ENCODE measurements around the gene PGM1.
A peak's percentile ranks its signal among the peaks of the same experiment; 100 is the strongest.
"Not testable (repeated sequence)": the region's sequence is repeated elsewhere in the genome, so short reads cannot be mapped to it uniquely, and the experiment has no call there.

Gene PGM1

GRCh38 chr1:63593303-63593885 is at the start of gene PGM1:
TSS of gene PGM1 (plus strand) at chr1:63593411. CDS start at chr1:63593489, 78 bp downstream.
- DNase-seq, result peak; percentile 87

- DNase-seq, result no peak
These were observed 47.4 kb upstream of the PGM1 start for GRCh38 chr1:63545780-63546179.

DNA sequence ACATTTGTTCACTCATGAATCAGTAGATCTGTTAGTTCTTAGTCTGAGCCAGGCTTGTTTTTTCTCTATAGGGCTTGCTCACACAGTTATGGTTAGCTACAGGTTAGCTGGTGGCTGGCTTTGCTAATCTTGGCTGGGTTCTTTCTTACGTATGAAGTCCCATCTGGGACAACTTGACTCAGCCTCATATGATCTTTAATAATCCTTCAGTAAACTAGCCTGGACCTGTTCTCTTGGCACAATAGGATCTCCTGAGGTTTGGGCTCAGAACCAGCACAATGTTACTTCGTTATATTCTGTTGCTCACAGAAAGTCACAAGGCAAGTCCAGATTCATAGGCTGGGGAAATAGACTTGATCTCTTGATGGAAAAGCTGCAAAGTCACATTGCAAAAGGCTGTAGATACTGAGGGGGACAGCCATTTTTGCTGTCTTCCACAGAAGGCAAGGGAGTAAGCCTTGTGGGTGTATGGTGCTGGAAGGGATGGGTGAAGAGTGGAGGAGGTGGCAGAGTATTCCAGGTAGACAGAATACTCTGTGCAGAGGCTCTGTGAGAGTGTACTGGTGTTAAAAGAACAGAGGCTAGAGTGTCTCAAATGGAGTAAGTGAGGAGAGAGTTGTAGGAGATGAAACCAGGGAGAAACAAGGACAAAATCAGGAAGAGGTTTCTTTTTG is 45.5 kb upstream of the PGM1 start:
- no peak for DNase-seq

GRCh38 chr1:63548303-63548702 is 44.9 kb upstream of the PGM1 start:
- no peak for DNase-seq

DNA sequence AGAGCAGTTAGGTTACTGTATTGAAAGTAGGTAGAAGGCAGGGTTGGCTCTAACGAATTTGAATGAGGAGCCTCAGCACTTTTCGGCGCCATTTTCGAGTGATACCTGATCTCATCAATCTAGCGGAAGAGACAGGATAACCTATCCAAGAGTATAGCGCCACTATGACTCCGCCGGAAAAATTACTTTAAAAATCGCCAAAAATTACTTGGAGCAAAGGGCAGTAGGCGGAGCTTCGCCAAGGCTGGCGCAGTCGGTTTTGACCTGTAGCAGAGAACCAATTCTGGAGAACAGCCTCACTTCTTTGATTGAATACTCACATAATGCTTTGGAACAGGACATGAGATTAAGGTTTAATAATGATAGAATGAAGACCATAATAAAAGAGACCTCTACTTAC is 44.3 kb upstream of the PGM1 start:
- DNase-seq, result no peak

GRCh38 chr1:63555480-63555879 is 37.7 kb upstream of the PGM1 start:
- DNase-seq, result no peak

- DNase-seq, result no peak
These were observed 35.7 kb upstream of the PGM1 start for GRCh38 chr1:63557365-63557987.

GRCh38 chr1:63559357-63559756 is 33.9 kb upstream of the PGM1 start:
- DNase-seq, result no peak

DNA sequence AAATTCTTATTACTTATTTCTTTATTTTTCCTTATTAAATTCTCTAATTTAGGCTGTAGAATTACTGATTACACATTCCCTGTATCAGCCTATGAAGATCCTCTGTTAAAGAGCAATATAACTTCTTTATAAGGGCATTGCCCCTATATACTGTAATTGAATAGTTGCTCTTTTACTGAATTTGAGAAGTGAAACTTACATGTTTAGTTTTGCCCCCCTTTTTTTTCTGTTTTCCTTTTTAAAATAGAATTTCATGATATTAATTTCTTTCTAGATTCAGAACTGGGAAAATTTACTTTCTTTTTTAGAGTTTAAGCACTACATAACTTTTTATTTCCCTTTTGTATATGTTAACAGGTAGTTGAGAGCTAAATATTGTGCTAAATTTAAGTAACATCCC is 29.5 kb upstream of the PGM1 start:
- DNase-seq, result no peak

DNA sequence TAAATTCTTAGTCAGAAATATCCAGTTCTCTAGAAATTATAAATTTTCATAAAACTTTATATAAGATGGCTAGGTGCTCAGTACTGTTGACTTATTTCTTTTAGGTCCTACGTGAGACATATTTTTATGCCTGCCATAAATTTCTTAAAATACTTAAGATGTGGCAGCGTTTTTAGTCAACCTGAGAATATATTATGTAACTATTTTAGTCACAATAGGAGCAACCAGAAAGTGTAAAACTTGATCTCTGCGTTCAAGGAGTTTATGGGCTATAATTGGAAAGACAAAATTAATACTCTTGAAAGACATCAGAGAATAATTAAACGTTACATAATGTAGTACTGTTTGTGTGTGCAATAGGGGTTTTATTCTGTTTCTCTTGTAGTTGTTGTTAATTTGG is 24.1 kb upstream of the PGM1 start:
- DNase-seq, result no peak

DNA sequence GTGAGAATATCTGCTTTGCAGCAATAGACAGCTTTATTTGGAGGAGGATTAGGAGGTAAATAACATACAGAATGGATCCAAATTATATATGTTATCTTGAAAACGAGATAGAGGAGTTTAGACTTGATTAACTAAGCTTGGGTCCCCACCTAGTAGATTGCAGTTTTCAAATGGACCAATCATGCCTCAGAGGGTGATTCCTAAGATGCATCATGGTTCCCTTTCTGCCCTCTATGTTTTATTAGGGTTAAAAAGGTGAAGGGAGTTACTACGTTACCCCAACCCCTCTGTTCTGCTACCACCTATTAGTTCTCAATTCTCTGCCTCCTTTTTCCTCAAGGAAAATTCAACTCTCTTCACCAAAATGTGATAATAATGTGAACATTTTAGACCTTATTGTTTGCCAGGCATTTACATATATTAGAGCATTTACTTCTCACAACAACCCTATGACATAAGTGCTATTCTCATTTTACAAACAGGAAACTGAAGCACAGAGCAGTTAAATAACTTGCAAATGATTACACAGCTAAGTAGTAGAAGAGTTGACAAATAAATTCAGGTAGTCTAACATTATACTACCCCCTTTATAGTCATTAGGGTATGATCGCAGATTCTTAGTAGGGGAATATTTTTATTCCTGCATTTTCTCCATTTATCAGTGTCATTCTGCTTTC is 23.4 kb upstream of the PGM1 start:
- no peak for DNase-seq

GRCh38 chr1:63572686-63573085 is 20.5 kb upstream of the PGM1 start:
- not testable (repeated sequence) for DNase-seq

DNA sequence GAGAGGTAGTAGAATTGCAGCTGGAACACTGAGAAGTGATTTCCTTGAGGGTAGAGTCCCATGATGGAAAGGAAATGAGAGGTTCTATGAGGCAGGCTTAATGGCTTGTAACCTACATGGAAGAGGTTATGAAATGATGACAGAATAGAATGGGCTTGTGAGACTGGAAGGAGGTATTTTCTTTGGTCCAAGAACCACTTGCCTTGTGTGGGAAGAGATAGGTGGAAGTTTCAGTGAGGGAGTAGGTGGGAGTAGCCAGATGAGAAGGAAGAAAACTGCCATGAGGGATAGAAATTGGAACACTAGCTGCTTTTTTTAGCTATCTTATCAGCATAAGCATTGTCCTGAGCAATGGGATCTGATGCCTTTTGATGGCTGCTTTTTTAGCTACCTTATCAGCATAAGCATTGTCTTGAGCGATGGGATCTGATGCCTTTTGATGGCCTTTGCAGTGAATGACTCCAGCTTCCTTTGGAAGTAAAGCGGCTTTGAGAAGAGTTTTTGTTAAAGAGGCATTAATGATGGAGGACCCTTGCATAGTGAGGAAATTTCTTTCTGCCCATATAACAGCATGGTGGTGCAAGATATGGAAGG is 18.9 kb upstream of the PGM1 start:
- DNase-seq, result not testable (repeated sequence)

DNA sequence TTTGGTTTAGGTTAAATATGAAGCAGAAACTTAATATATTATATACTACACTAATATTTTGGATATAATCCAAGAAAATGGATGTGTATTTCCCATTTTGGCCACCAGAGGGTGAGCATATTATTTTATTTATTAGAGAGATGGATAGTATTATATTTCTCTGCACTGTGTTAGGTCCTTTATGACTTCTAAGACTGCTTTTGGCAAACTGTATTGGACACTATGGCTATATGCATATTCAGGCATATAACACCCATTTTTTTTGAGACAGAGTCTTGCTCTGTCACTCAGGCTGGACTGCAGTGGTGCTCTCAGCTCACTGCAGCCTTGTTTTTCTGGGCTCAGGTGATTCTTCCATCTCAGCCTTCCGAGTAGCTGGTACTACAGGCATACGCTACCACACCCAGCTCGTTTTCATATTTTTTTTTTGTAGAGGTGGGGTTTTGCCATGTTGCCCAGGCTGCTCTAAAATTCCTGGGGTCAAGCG is 17.8 kb upstream of the PGM1 start:
- DNase-seq, result no peak

DNA sequence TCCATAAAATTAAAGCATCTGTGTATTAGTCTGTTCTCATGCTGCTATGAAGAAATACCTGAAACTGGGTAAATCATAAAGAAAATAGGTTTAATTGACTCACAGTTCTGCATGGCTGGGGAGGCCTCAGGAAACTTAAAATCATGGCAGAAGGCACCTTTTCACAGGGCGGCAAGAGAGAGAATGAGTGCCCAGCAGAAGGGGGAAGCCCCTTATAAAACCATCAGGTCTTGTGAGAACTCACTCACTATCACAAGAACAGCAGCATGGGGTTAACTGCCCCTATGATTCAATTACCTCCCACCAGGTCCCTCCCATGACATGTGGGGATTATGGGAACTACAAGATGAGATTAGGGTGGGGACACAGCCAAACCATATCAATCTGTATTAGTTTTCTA is 6.9 kb upstream of the PGM1 start:
- not testable (repeated sequence) for DNase-seq

DNA sequence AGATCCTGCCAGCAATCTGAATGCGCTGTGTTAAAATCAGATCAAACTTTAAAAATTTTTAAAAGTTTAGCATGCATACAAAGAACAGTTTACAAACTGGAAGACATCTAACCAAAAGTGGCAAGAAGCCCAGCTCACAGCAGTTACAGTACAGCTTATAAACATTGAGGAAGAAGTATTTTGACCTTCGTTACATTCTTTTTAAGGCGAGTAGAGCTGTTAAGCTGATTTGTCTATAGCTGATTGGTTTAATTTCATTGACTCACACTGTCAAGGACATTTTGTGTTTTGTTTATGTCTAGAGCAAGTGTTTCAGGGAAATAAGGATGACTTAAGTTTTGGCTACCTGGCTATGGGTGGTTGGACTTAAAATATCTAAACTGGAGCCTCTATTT is 3.0 kb upstream of the PGM1 start:
- DNase-seq, result no peak

- DNase-seq, result no peak
These were observed 492 bp upstream of the PGM1 start for GRCh38 chr1:63592536-63593302.

DNA sequence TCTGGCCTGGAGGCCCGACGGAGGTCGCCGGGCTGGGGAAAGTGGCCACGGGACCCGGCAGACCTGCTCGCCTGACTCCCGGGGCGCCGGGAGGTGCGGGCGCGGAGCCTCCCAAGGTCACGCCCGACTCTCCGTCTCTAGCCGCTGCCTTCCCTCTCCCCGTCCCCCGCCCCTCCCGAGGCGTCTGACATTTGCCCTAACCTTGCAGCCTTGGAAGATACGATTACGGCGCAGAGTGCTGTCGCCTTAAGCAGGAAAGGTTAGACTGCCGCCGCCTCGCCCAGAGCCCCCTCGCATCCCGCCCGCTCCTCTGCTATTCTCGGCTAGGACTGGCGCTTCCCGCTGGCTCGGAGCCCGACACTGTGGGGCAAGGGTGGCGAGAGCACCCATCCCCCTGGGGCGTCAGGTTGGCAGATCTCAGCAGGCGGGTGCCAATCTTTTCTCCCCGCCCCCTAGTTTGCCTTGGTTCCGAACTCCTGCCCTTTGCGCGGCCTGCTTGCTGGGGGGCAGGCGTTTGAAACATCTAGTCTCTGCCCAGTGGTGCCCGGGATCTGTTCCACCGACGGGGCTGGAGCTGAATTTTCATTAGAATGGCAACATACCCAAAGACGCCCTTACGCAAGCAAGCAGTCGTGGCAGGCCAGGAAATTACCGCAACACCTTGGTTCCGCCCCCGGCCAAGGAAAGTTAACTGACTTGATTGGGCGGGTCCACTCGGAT is 835 bp downstream of the PGM1 start:
- no peak for DNase-seq

DNA sequence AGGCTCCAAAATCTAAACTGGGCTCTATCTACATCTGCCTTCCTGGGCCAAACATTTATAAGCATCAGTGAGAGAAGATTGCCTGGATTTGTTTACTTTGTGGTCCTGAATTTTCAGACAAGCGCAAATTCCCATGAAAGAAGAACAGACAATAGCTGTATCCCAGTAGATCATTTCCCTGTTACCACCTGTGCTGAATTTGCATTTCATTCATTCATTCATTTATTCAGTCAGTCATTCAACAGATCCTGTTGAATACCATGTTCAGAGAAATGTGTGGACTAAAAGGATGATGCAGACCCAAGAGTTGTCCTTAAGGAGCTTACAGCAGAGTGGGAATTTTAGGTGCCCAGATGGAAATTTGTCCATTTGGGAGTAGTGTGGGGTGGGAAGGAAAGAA is 2.2 kb downstream of the PGM1 start:
- no peak for DNase-seq

DNA sequence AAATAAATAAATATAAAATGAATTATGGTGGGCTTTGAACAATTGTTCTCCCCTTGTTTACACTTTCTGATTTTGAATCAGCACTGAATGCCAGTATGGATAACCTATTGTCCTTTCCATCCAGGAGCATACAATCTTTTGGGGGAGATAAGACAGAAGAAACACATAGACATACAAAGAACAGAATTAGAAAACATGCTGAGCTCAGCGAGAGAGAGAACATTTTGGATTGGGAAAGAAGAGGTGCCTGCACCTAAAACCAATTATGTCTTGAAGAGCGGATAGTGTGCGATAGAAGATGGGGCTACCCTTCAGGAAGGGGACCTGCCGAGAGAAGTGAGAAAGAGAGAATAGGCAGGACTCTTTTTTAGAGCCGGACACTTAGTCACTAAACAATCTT is 6.6 kb downstream of the PGM1 start:
- no peak for DNase-seq

- DNase-seq, result no peak
These were observed 7.0 kb downstream of the PGM1 start for GRCh38 chr1:63600248-63600647.

DNA sequence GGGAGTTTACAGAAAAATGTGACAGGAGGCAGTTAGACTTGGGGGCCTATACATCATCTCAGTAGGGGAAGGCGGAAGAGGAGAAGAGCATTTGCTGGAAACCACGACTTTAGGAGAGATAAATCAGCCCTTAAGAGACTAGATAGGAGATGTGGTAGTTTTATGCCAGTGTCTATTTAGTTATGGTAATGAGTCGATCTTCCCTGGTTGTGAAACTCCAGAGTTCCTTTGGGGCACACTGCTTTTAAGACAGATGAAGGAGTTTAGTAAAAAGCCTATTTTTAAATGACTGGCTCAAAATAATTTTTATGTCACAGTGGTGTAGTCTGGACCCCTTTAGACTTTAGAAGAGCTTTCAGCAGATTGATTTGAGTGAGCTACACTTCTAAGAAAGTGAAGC is 7.8 kb downstream of the PGM1 start:
- no peak for DNase-seq

Data from right forelimb (tissue), 1 donor.